ENCODE data around the gene RETREG1. TPM values are rescaled to one million over a fixed set of nuclear protein-coding genes. Genes with fewer than 3 reads are reported as not detected.

RETREG1 gene
- total RNA-seq, 1 donor from 2014 or later = 2.9 TPM

- H3K27me3 ChIP-seq = no peaks in the 10 kb centered on the region
- no peak for TF ChIP-seq CTCF (IDR thresholded peaks at IDR 0.05)
- H3K27ac ChIP-seq = no peak overlapping the region
- no peak for DNase-seq (ENCODE audit: low spot score in 2 of 2)
- intact Hi-C loops (cut with DNase I) = no loop called here
- no peaks in the 10 kb centered on the region for H3K9me3 ChIP-seq
- peaks cover 36 to 61% of the 10 kb centered on the region in 2 donors for H3K36me3 ChIP-seq
- H3K4me3 ChIP-seq = no peak overlapping the region
- peaks cover 0 to 2% of the 10 kb centered on the region in 2 donors for H3K4me1 ChIP-seq
Measured at GRCh38 chr5:16457853-16458252, 158.9 kb downstream of the RETREG1 start.

GRCh38 chr5:16457451-16457850 lies 159.3 kb downstream of the RETREG1 start:
- Histone ChIP-seq H3K4me3 (no peak overlapping the region), H3K9me3 (no peaks in the 10 kb centered on the region), H3K4me1 (no peaks in the 10 kb centered on the region), H3K27me3 (no peaks in the 10 kb centered on the region), H3K36me3 (peaks cover 35 to 61% of the 10 kb centered on the region in 2 donors), H3K27ac (no peak overlapping the region)
- TF ChIP-seq CTCF (IDR thresholded peaks at IDR 0.05) = no peak
- intact Hi-C loops (cut with DNase I) = no loop called here
- DNase-seq (ENCODE audit: low spot score in 2 of 2) = no peak

GRCh38 chr5:16456103-16456832 lies 160.5 kb downstream of the RETREG1 start:
- no peaks in the 10 kb centered on the region for H3K9me3 ChIP-seq
- peak; percentile 28 to 65 (median 57) for TF ChIP-seq CTCF (IDR thresholded peaks at IDR 0.05)
- H3K36me3 ChIP-seq = peaks cover 33 to 61% of the 10 kb centered on the region in 2 donors
- no peaks in the 10 kb centered on the region for H3K27me3 ChIP-seq
- H3K27ac ChIP-seq = peak overlapping the region in 1 of 2 donors; percentile 10
- no peak overlapping the region for H3K4me3 ChIP-seq
- intact Hi-C loops (cut with DNase I) = no loop called here
- H3K4me1 ChIP-seq = no peaks in the 10 kb centered on the region
- no peak for DNase-seq (ENCODE audit: low spot score in 2 of 2)

GRCh38 chr5:16455668-16456067 lies 161.1 kb downstream of the RETREG1 start:
- peak overlapping the region in 1 of 2 donors; percentile 10 for H3K27ac ChIP-seq
- no peak for TF ChIP-seq CTCF (IDR thresholded peaks at IDR 0.05)
- no peaks in the 10 kb centered on the region for H3K4me1 ChIP-seq
- H3K27me3 ChIP-seq = no peaks in the 10 kb centered on the region
- H3K9me3 ChIP-seq = no peaks in the 10 kb centered on the region
- H3K4me3 ChIP-seq = no peak overlapping the region
- DNase-seq (ENCODE audit: low spot score in 2 of 2) = no peak
- H3K36me3 ChIP-seq = peaks cover 36 to 61% of the 10 kb centered on the region in 2 donors
- intact Hi-C loops (cut with DNase I) = no loop called here

GRCh38 chr5:16454686-16455085 lies 162.1 kb downstream of the RETREG1 start:
- Histone ChIP-seq H3K4me3 (no peak overlapping the region), H3K27me3 (no peaks in the 10 kb centered on the region), H3K36me3 (peaks cover 46 to 70% of the 10 kb centered on the region in 2 donors), H3K27ac (no peak overlapping the region), H3K9me3 (no peaks in the 10 kb centered on the region), H3K4me1 (no peaks in the 10 kb centered on the region)
- DNase-seq (ENCODE audit: low spot score in 2 of 2) = no peak
- intact Hi-C loops (cut with DNase I) = no loop called here
- TF ChIP-seq CTCF (IDR thresholded peaks at IDR 0.05) = no peak
